Measurements from ENCODE around the gene IGFBP3.

IGFBP3 gene

DNA sequence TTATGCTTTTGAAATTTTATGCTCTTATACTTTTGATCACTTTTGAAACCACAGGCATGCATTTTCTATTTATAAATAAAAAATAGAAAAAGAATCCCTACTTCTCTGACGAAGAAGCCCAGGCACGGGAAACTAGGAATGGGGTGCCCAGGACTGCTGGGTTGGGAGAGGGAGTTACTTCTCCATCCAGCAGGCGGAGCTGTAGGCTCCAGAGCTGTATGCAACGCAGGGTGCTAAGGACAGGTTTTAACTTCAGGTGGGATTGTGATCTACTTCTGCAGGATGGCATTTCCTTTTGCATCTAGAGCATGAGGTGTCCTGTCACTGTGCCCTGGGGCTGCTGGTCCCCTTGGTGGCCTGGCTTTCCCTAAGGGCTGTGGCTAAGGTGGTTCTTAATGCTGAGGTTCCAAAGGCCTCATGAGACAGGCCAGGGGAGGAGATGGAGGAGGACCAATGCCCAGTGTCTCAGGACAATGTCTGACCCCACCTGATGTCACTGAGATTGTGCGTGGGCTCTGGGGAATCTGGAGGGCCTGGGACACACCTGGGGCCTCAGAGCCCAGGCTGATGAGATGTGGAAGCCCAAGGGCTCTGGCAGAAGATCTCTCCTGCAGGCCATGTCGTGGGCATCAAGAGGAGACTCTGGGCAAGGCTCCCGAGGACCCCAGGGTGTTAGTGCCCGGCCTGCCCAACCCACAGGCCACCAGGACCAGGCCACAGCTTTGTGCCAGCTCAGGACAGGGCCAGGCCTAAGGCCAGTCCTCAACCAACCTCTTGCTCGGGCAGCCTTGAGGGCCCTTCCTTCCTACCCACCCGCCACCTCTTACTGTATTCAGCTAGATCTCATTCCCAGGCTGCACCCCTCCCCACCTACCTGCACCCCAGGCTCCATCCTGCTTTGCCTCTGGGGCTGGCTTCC lies 48.7 kb downstream of the IGFBP3 start:
- DNase-seq = peak in 1 of 2 experiments; percentile 25

DNA sequence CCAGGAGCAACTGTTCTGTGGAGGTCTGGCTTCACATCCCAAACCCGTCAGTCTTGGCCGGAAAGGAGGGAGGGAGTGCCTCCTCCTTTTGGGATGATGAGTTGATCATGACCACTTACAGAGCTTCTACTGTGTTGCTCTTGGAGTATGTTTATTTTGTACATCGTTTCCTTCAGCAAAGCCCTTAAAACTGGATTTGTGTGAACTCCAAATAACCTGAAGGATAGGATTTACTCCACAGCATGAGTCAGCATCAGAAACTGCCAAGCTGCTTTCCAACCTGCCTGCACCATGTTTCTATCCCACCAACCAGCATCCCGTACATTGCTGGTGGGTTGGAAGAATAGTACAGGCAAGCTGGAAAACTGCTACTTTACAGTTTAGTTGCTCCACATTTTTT lies 51.6 kb downstream of the IGFBP3 start:
- DNase-seq = no peak

DNA sequence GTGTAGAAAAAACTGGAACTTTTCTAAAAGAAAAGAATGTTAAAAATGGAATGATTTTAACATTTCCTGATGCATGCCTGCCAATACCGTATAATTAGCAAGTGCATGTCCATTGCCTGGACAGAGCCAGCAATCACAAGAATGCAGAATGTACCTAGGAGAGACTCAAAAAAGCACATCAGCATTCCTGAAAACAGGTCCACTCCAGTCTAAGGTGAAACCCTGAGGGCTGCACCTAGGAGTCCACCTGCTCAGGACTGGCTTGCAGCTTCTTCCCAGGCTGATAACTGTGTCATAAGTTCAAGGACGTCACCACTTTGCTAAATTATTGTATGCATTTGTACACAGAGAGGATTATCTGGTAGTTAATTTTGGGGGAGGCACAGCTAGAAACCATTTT lies 53.6 kb downstream of the IGFBP3 start:
- no peak for DNase-seq

DNA sequence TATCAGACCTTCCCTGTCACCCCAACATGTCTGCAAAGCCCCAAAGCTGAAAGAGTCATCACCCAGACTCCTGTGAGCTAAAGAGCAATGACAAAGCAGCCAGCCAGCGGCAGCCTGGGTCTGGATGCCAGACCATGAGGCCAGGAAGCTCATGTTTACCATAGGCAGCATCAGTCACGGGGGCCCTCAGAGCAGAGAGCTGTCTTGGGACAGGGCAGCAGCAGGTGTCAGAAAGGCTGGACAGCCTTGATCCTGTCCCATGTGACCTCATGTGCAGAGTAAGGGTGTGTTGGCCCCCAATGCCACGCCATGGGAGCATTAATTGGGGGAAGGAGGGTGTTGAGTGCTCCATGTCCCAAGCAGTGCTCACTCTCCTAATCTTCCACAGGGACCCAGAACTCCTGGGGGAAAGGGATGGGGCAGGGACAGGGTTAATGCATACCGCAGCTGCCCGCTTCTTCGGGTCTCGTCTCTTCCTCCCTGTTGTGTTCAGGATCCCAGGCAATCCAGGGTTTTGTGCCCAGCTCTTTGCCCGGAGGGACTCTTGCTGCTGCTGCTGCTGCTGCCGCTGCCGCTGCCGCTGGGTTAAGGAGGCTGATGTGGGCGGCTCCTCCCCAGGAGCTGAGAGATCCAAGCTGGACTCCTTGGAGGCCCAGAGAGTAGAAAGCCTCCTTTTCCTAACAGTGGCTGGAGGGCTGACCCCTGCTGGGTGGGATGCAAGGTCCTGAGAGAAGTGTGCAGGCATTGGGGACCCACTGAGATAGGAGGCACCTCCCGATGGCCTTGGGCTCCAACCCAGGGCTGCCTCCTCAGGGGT lies 55.3 kb downstream of the IGFBP3 start:
- DNase-seq = no peak

DNA sequence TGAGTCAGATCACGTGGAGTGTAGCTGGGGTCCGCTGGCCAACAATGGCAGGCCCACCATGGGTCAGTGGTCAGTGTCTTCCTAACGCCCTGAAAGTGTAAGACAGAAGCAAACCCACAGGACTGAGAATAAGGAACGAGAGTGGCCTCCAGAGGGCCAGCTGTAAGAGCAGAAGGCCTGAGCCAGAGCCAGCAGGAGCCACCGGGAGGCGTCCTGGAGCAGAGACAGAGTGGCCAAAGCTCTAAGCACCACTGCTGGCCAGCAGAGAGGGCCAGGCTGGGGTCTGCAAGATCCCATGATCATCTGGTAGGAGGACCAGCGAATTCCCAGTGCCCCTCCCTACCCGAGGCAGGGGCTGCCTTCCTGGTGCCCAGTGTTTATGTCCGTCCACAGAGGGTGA lies 57.4 kb downstream of the IGFBP3 start:
- no peak for DNase-seq
